Type B pancreatic cell (in vitro differentiated cells): ENCODE data around the gene USP34. TPM values are rescaled to one million over a fixed set of nuclear protein-coding genes. Genes with fewer than 3 reads are reported as not detected.

Experiments
- DNase-seq: peaks from one replicate; pipeline ENCODE4 v3.0.0; 2021; ENCODE audit warnings: mixed read lengths; ENCODE audit not compliant: unreplicated experiment; ENCODE audit errors: extremely low spot score
- H3K27ac Mint-ChIP-seq: 2 replicates; pipeline ENCODE4 v1.8.0; 2021; ENCODE audit warnings: mild to moderate bottlenecking, mixed read lengths
- H3K27me3 Mint-ChIP-seq: 2 replicates; pipeline ENCODE4 v1.8.0; 2021; ENCODE audit warnings: mixed read lengths
- H3K36me3 Mint-ChIP-seq: 2 replicates; pipeline ENCODE4 v1.8.0; 2021; ENCODE audit warnings: mixed read lengths
- H3K4me1 Mint-ChIP-seq: one replicate; pipeline ENCODE4 v1.8.0; 2021; ENCODE audit warnings: mixed read lengths; ENCODE audit not compliant: unreplicated experiment
- H3K4me3 Mint-ChIP-seq: 2 replicates; pipeline ENCODE4 v1.8.0; 2021; ENCODE audit warnings: mild to moderate bottlenecking, mixed read lengths
- H3K9me3 Mint-ChIP-seq: 2 replicates; pipeline ENCODE4 v1.8.0; 2021; ENCODE audit warnings: mixed read lengths
- total RNA-seq: library from RNA; stranded (reverse); gene quantifications from 2 replicates; pipeline ENCODE4 v1.2.1, GENCODE V29; 2021; ENCODE audit warnings: low replicate concordance
- TF ChIP-seq, protein P1 (sequence below): fragments of 200-600 bp; sonication (generic); conservative IDR thresholded peaks from 2 replicates; pipeline ENCODE4 v1.5.0; 2021; ENCODE audit warnings: antibody characterized with exemption, mild to moderate bottlenecking

The USP34 gene
- total RNA-seq, 1 donor from 2014 or later, result 94.7 TPM

DNA sequence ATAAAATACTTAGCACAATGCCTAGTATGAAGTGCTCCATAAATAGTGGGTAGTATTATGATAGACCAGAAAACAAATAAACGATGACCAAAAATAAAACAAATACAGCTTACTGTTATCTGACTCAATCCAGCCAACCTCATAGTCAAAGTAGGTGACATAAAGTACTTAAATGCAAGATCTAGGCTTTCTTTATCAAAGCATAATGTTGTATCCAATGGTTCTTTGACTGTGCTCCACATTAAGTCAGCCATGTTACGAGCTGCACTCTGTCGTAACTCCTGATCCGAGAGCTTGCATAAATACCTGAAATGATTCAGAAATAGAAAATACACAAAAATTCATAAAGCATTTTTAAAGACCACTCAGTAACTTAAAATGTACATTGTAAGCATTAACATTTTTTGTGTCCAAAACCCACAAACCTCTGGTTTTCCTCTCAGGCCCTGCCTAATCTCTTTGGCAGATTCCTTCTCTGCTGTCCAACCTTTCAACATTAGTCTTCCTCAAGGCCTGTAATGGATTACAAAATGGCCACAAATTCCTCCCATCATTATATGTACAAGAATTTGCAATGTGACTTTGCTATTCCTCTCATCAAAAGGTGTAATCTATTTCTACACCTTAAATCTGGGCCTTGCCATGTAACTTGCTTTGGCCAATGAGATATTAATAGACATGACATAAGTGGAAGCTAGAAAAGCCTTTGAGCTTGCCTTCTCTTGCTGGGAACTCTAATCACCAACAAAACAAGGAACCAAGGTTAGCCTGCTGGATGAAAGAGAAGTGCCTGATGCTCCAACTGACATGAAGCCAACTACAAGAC is 90.6 kb downstream of the USP34 start:
- Mint-ChIP-seq H3K27ac (no peak overlapping the region), H3K4me3 (no peak overlapping the region), H3K9me3 (peaks cover 5% of the 10 kb centered on the region), H3K4me1 (no peaks in the 10 kb centered on the region), H3K27me3 (no peaks in the 10 kb centered on the region), H3K36me3 (peaks cover 54% of the 10 kb centered on the region)
- DNase-seq, result no peak
- TF ChIP-seq, protein P1, sequence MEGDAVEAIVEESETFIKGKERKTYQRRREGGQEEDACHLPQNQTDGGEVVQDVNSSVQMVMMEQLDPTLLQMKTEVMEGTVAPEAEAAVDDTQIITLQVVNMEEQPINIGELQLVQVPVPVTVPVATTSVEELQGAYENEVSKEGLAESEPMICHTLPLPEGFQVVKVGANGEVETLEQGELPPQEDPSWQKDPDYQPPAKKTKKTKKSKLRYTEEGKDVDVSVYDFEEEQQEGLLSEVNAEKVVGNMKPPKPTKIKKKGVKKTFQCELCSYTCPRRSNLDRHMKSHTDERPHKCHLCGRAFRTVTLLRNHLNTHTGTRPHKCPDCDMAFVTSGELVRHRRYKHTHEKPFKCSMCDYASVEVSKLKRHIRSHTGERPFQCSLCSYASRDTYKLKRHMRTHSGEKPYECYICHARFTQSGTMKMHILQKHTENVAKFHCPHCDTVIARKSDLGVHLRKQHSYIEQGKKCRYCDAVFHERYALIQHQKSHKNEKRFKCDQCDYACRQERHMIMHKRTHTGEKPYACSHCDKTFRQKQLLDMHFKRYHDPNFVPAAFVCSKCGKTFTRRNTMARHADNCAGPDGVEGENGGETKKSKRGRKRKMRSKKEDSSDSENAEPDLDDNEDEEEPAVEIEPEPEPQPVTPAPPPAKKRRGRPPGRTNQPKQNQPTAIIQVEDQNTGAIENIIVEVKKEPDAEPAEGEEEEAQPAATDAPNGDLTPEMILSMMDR, result no peak

DNA sequence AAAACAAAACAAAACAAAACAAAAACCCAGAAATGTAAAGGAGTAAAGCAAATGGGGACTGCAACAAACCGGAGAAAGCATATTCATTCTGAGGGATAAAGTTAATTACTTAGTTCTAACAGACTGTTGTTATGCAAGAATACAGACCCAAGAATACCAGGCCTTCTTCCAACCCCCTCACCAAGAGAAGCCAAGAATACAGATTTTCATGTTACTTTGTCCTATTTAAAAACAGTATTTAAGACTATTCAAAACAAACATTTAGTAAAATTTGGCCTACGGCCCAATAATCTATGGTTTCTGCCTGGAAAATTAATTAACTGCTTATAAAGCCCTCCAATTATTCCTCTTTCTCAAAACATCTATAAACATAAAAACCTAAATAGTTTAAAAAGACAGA is 91.4 kb downstream of the USP34 start:
- Mint-ChIP-seq H3K4me1 (no peaks in the 10 kb centered on the region), H3K36me3 (peaks cover 57% of the 10 kb centered on the region), H3K4me3 (no peak overlapping the region), H3K9me3 (peaks cover 5% of the 10 kb centered on the region), H3K27me3 (no peaks in the 10 kb centered on the region), H3K27ac (no peak overlapping the region)
- no peak for DNase-seq
- TF ChIP-seq, protein P1, result no peak

DNA sequence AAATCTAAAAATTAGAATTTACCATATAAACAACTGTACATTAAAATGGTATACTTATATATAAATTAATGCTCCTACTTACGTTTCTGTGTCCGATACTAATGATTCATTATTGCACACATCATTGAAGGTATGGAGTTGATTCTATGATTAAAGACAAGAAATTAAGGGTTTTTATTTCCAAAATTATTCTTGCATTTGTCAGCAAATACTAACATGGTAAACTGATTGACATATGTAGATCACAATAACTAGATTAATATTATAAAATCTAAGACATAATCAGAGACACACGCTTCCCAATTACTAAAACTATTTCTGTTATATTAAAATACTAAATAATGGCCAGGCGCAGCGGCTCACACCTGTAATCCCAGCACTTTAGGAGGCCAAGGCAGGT is 92.6 kb downstream of the USP34 start:
- Mint-ChIP-seq H3K9me3 (peaks cover 5% of the 10 kb centered on the region), H3K4me3 (no peak overlapping the region), H3K27me3 (no peaks in the 10 kb centered on the region), H3K36me3 (peaks cover 65% of the 10 kb centered on the region), H3K27ac (no peak overlapping the region), H3K4me1 (no peaks in the 10 kb centered on the region)
- TF ChIP-seq, protein P1, result no peak
- DNase-seq, result no peak

DNA sequence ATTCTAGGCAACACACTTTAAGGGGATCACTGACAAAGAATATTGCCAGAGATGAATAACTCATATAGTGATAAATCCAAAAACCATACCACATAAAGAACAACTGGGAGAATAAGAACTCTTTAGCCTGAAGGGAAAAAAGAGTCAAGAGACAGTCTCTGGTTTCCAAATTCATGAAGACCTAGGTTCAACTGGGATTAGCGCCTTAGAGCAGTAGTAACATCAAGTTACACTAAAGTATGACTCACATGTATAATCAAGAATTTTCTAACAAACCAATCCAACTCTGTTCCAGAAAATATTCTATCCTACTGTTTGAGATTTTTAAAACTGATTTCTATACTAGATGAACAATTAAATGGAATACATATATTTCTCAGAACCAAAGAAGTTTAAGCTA is 93.8 kb downstream of the USP34 start:
- H3K27ac Mint-ChIP-seq, result no peak overlapping the region
- H3K36me3 Mint-ChIP-seq, result peaks cover 60% of the 10 kb centered on the region
- no peaks in the 10 kb centered on the region for H3K4me1 Mint-ChIP-seq
- no peaks in the 10 kb centered on the region for H3K27me3 Mint-ChIP-seq
- peaks cover 5% of the 10 kb centered on the region for H3K9me3 Mint-ChIP-seq
- no peak overlapping the region for H3K4me3 Mint-ChIP-seq
- no peak for DNase-seq
- TF ChIP-seq, protein P1, result no peak

DNA sequence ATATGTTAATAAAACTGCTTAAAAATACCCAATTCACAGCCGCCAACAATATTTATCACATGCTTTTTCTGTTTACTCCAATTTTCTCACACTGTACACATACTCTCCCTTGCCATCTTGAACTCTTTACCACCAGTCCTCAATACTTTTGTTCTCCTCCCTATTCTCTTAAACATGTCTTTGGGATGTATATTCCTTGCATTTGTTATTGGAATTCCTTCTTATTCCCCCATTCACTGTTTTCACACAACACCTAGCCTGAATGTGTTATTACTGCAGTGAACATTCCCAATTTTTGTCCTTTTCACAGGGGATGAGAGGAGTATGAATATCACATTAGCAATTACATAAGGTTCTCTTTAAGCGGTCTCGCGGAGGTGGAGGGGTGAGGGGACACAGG is 94.7 kb downstream of the USP34 start:
- H3K4me3 Mint-ChIP-seq, result no peak overlapping the region
- H3K27ac Mint-ChIP-seq, result no peak overlapping the region
- no peaks in the 10 kb centered on the region for H3K27me3 Mint-ChIP-seq
- TF ChIP-seq, protein P1, result no peak
- peaks cover 5% of the 10 kb centered on the region for H3K9me3 Mint-ChIP-seq
- H3K4me1 Mint-ChIP-seq, result no peaks in the 10 kb centered on the region
- DNase-seq, result no peak
- peaks cover 59% of the 10 kb centered on the region for H3K36me3 Mint-ChIP-seq
